ENCODE measurements around the gene KDM1A.

KDM1A gene

GRCh38 chr1:23050201-23050600 is 30.9 kb downstream of the KDM1A start:
- DNase-seq (ENCODE audit: low read depth), result no peak
- no peak overlapping the region for H3K4me3 ChIP-seq (ENCODE audit: low read depth, low read length)
- TF ChIP-seq CTCF (IDR thresholded peaks at IDR 0.05; ENCODE audit: low read depth, low read length, missing control alignments), result no peak
- in situ Hi-C loops (cut with HindIII; ENCODE audit: low sequenced_read_pairs), result no loop called here

GRCh38 chr1:23051290-23051909 is 32.1 kb downstream of the KDM1A start:
- no peak for TF ChIP-seq CTCF (IDR thresholded peaks at IDR 0.05; ENCODE audit: low read depth, low read length, missing control alignments)
- H3K4me3 ChIP-seq (ENCODE audit: low read depth, low read length), result no peak overlapping the region
- in situ Hi-C loops (cut with HindIII; ENCODE audit: low sequenced_read_pairs), result no loop called here
- no peak for DNase-seq (ENCODE audit: low read depth)

- in situ Hi-C loops (cut with HindIII; ENCODE audit: low sequenced_read_pairs), result no loop called here
- no peak for DNase-seq (ENCODE audit: low read depth)
These were observed 38.0 kb downstream of the KDM1A start for GRCh38 chr1:23057301-23057700.

GRCh38 chr1:23062271-23062670 is 43.0 kb downstream of the KDM1A start:
- TF ChIP-seq CTCF (IDR thresholded peaks at IDR 0.05; ENCODE audit: low read depth, low read length, missing control alignments), result no peak
- no peak overlapping the region for H3K4me3 ChIP-seq (ENCODE audit: low read depth, low read length)
- DNase-seq (ENCODE audit: low read depth), result no peak
- in situ Hi-C loops (cut with HindIII; ENCODE audit: low sequenced_read_pairs), result no loop called here

More at GRCh38 chr1:23057301-23057700, 38.0 kb downstream of the KDM1A start:
- TF ChIP-seq CTCF (IDR thresholded peaks at IDR 0.05; ENCODE audit: low read depth, low read length, missing control alignments), result no peak
- H3K4me3 ChIP-seq (ENCODE audit: low read depth, low read length), result no peak overlapping the region

- no peak overlapping the region for H3K4me3 ChIP-seq (ENCODE audit: low read depth, low read length)
- TF ChIP-seq CTCF (IDR thresholded peaks at IDR 0.05; ENCODE audit: low read depth, low read length, missing control alignments), result no peak
- in situ Hi-C loops (cut with HindIII; ENCODE audit: low sequenced_read_pairs), result no loop called here
- no peak for DNase-seq (ENCODE audit: low read depth)
These were observed 46.1 kb downstream of the KDM1A start for GRCh38 chr1:23065385-23065784.

GRCh38 chr1:23066075-23066474 is 46.8 kb downstream of the KDM1A start:
- in situ Hi-C loops (cut with HindIII; ENCODE audit: low sequenced_read_pairs), result no loop called here
- DNase-seq (ENCODE audit: low read depth), result no peak
- TF ChIP-seq CTCF (IDR thresholded peaks at IDR 0.05; ENCODE audit: low read depth, low read length, missing control alignments), result no peak
- H3K4me3 ChIP-seq (ENCODE audit: low read depth, low read length), result no peak overlapping the region
